ENCODE measurements around the gene REPIN1. TPM values are rescaled to one million over a fixed set of nuclear protein-coding genes. Genes with fewer than 3 reads are reported as not detected.
"Not testable (repeated sequence)": the region's sequence is repeated elsewhere in the genome, so short reads cannot be mapped to it uniquely, and the experiment has no call there.

The REPIN1 gene
- total RNA-seq, 2 donors from 2014 or later: 48.9 to 50.5 TPM

DNA sequence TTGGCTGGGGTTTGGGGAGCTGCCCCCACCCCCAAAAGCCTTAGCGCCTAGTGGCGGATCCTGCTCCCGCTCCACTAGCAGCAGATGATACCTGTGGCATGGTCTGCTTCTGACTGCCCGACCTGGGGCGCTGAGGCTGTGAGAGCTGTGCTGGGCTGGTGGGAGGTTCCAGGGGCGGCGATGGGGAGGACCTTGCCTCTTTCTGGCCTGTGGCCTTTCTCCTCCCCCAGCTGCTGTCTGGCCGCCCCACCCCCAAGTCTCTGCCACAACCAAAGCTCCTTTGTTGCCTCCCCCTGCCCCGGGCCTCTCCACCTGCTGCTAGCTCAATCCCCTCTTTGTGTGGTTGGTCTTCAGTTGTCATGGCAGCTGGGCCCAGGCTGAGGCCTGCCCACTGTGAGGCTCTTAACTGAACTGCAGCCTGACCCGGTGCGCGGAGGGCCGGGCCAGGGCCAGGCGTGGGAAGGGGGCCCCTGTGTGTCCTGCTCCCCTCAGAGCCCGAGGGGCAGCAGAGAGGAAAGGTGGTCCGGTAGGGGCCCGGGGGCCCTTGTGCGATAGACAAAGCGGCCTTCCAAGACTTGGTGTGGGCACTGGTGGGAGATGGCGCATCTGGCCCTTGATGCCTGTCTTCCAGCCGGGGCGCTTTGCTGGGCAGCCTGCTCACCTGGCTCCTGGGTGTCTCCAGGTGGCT lies 15.2 kb downstream of the REPIN1 start:
- intact Hi-C loops (cut with DNase I): no loop called here

GRCh38 chr7:150384406-150385301 lies 16.0 kb downstream of the REPIN1 start:
- DNase-seq (ENCODE audit: low spot score): peak; percentile 55

More for the DNA sequence above, 15.2 kb downstream of the REPIN1 start:
- no peak for DNase-seq (ENCODE audit: low spot score)

DNA sequence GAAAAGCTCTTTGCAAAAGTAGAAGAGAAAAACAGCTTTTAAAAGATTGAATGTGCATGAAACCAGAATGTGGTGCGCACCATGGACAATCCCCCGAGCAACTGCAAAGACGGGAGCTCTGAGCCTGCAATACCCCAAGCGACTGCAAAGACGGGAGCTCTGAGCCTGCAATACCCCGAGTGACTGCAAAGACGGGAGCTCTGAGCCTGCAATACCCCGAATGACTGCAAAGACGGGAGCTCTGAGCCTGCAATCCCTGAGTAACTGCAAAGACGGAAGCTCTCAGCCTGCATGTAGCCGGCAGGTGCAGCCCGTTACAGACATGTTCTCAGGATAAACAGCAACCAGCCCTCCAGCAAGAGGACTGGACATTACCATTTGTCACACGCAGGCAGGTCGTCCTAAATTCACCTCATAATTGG lies 16.7 kb downstream of the REPIN1 start:
- intact Hi-C loops (cut with DNase I): loop anchor here in 1 of 2 donors (1.0 kb wide), 1 partner anchor 33 kb away; no protein-coding TSS in a partner anchor
- DNase-seq (ENCODE audit: low spot score): peak; percentile 19

More at GRCh38 chr7:150384406-150385301, 16.0 kb downstream of the REPIN1 start:
- intact Hi-C loops (cut with DNase I): loop anchor here in 1 of 2 donors (1.0 kb wide), 1 partner anchor 32 kb away; no protein-coding TSS in a partner anchor

GRCh38 chr7:150385884-150386283 lies 17.3 kb downstream of the REPIN1 start:
- DNase-seq (ENCODE audit: low spot score): not testable (repeated sequence)
- intact Hi-C loops (cut with DNase I): loop anchor here in 1 of 2 donors (1.0 kb wide), 1 partner anchor 34 kb away; no protein-coding TSS in a partner anchor

GRCh38 chr7:150388306-150388705 lies 19.7 kb downstream of the REPIN1 start:
- intact Hi-C loops (cut with DNase I): no loop called here
- peak; percentile 69 for DNase-seq (ENCODE audit: low spot score)

DNA sequence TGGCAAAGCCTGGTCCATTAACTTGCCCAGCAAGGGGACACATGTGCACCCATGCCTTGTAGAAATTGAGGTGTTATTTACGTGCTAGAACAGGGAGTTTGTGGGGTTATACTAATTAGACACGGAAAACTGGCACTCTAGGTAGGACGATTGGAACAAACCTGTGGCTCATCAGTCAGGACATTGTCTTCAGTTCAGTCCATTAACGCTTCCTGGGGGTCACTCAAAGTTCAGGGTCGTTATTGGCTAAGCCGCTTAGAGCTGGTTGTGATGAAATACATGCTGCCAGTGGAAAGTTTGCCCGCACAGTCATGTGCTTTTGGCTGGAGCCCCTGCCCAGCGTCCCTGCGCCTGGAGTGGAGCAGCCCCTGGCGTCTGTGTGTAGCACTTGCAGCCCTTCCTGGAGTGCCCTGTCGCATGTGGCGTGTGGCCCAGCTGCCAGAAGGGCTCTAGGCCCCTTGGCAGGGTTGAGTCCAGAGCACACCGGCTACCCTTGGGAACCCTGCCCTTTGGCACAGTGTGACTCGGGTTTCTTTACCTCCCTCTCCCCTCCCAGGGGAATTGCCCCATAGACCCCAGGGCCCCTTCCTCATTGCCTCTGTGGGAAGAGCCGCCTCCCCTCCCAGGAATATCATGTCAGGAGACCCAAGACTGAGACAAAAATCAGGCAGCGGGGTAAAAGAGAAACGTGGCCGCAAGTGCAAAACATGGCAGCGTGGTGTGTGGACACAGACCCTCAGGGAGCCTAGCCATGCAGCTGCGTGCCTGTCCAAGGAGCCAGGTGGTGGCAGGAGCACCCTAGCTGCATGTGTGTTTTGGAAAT lies 20.3 kb downstream of the REPIN1 start:
- peak; percentile 86 for DNase-seq (ENCODE audit: low spot score)
- intact Hi-C loops (cut with DNase I): no loop called here

DNA sequence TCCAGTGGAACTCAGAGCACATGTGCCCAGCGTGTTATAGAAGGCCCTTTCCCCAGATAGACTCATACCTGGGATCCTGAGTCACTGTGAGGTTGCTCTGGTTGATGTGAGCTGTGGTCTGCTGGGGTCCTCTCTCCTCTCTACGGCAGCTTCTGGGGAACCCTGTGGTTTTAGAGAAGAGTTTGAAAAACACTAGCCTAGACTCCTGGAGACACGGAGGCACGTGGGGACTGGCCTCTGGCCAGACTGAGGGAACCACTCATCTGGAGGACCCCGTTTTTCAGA lies 20.9 kb downstream of the REPIN1 start:
- intact Hi-C loops (cut with DNase I): no loop called here
- DNase-seq (ENCODE audit: low spot score): no peak

DNA sequence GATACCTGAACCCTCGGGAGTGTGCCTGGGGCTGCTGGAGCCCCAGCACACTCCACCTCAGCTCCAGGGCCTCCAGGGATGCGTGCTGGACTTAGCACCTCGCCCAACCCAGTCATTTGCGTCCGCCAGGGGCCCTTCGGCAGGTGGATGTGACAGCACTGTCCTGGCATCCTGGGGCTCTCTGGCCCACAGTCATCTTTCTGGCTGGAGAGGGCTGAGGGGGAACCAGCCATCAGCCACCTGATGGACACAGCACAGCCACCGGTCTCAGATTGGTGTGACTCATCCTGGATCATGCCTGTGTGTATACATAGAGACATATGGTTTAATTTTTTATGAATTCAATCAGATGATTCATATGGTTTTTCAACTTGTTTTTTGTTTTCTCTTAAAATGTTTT lies 21.6 kb downstream of the REPIN1 start:
- DNase-seq (ENCODE audit: low spot score): peak; percentile 37

GRCh38 chr7:150393325-150393724 lies 24.7 kb downstream of the REPIN1 start:
- intact Hi-C loops (cut with DNase I): no loop called here
- no peak for DNase-seq (ENCODE audit: low spot score)

More for the DNA sequence above, 21.6 kb downstream of the REPIN1 start:
- intact Hi-C loops (cut with DNase I): no loop called here

DNA sequence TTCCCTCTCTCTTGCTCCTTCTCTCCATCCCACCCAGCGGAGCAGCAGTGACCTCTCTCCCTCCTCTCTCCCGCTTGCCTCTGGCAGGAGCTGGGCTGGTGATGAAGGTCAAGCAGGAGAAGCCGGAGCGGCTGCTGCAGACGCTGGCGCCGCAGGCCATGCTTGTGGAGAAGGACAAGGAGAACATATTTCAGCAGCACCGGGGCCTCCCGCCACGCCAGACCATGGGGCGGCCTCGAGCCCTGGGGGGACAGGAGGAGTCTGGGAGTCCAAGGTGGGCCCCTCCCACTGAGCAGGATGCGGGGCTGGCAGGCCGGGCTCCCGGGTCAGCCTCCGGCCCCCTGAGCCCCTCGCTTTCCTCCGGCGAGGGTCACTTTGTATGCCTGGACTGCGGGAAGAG lies 27.8 kb downstream of the REPIN1 start:
- intact Hi-C loops (cut with DNase I): no loop called here
- peak; percentile 69 for DNase-seq (ENCODE audit: low spot score)

GRCh38 chr7:150396851-150397260 lies 28.2 kb downstream of the REPIN1 start:
- intact Hi-C loops (cut with DNase I): no loop called here
- DNase-seq (ENCODE audit: low spot score): peak; percentile 72

GRCh38 chr7:150397346-150398107 lies 28.9 kb downstream of the REPIN1 start:
- DNase-seq (ENCODE audit: low spot score): peak; percentile 73
- intact Hi-C loops (cut with DNase I): no loop called here

GRCh38 chr7:150398108-150398964 lies 29.7 kb downstream of the REPIN1 start:
- peak; percentile 74 for DNase-seq (ENCODE audit: low spot score)
- intact Hi-C loops (cut with DNase I): no loop called here

DNA sequence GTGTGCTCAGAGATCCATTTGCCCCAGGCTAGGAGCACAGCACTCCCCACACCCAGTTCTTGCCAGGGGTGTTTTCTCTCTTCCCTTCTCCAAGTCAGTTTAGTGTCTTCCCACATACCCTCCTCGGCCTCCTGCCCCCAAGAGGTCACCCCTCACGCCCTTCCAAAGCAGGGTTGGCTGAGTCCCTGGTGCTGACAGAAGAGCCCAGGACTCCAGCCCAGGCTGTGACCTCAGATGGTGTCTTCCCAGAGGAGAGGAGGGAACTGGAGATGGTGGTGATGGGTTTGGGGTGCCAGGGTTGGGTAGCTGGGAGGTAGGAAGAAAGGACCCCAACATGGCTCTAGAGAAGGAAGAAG lies 30.3 kb downstream of the REPIN1 start:
- DNase-seq (ENCODE audit: low spot score): peak; percentile 54
- intact Hi-C loops (cut with DNase I): no loop called here

DNA sequence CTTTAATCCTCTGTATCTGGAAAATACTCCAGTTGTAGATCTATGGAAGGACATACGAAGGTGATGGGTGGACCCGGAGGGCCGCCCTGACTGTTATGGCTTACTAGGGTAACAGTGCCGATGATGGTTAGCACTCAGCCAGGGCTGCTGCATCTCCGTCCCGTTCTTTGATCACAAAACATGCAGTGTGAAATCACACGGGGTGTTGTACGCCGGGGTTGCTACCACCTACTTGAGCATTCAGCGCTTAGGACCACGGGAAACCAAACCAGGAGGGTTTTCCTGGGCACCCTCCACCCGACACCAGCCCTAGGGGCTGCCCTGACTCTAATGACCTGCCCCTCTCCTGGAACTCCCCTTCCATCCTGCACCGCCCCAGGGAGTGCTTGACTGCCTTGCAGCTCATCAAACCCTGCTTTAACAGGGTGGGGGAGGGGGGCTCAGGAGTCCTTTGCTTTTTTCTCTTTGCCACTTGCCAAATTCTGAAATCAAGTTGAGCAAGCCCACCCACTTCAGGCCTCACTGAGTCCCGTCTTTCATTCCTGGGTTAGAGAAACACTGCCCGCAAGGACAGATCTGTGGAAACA lies 30.9 kb downstream of the REPIN1 start:
- DNase-seq (ENCODE audit: low spot score): no peak
- intact Hi-C loops (cut with DNase I): no loop called here

DNA sequence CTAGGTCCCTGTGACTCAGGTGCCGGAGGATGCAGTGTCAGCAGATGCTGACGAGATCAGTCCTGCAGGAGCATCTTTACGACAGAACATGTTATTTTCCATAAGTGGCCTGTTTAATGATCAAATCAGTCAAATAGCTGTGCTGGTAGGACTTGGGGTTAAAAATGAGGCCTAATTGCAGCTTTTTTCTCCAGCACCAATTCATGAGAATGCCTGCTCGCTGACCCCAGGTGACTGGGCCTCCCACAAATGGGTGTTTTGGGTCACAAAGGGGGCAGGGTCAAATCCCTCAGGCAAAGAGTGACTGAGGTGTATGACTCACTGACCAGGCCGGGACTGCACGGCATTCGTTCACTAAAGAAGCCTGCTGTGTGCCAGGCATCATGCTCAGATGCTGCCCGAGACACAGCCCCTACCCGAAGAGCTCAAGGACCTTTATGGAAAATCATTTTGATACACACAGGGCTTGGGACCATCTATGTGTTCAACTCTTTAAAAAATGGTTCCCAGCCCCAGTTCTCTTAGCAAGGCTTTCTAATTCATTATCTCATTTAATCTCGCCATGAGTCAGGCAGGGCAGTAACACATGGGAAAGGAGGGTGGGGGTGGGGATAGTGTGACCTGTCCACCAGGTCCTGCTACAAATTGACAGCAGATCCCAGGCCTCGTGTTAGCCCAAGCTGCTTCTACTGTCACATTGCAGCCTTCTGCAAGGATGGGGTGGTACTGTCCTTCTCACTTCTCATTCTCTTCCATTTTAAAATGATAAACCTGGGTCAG lies 31.6 kb downstream of the REPIN1 start:
- intact Hi-C loops (cut with DNase I): no loop called here
- DNase-seq (ENCODE audit: low spot score): no peak

Data from posterior vena cava (tissue), 2 donors.